Mammary epithelial cell (primary cell): ENCODE results near the gene DCN.

Experiments
- EZH2 ChIP-seq: IDR thresholded peaks from 2 replicates; pipeline ENCODE4 v1.6.1; 2012; ENCODE audit warnings: low read length, inconsistent platforms, borderline replicate concordance
- TF ChIP-seq, protein P1 (sequence below), 2 donors: IDR thresholded peaks in 1 of 2; conservative IDR thresholded peaks in 1 of 2; 2 replicates each; pipeline ENCODE4 v1.5.1; 2011 to 2012; ENCODE audit warnings: inconsistent platforms in 2 of 2, low read length in 2 of 2, mild to moderate bottlenecking in 2 of 2, control low read depth in 1 of 2, low read depth in 1 of 2; ENCODE audit not compliant: insufficient read depth in 1 of 2; ENCODE audit errors: extremely low read depth in 1 of 2

- TF ChIP-seq, protein P1, sequence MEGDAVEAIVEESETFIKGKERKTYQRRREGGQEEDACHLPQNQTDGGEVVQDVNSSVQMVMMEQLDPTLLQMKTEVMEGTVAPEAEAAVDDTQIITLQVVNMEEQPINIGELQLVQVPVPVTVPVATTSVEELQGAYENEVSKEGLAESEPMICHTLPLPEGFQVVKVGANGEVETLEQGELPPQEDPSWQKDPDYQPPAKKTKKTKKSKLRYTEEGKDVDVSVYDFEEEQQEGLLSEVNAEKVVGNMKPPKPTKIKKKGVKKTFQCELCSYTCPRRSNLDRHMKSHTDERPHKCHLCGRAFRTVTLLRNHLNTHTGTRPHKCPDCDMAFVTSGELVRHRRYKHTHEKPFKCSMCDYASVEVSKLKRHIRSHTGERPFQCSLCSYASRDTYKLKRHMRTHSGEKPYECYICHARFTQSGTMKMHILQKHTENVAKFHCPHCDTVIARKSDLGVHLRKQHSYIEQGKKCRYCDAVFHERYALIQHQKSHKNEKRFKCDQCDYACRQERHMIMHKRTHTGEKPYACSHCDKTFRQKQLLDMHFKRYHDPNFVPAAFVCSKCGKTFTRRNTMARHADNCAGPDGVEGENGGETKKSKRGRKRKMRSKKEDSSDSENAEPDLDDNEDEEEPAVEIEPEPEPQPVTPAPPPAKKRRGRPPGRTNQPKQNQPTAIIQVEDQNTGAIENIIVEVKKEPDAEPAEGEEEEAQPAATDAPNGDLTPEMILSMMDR (conservative IDR thresholded peaks at IDR 0.05 in 1 of 2, IDR thresholded peaks at IDR 0.05 in 1 of 2; ENCODE audit: extremely low read depth in 1 of 2, insufficient read depth in 1 of 2, low read depth in 1 of 2, low read length in 2 of 2): no peak
- no peak for TF ChIP-seq EZH2
Measured at GRCh38 chr12:91185421-91185820, 2.8 kb upstream of the DCN start.
